HepG2 (cell line): ENCODE results near the gene SGSM1. TPM values are rescaled to one million over a fixed set of nuclear protein-coding genes. Genes with fewer than 3 reads are reported as not detected.

Source experiments
- ATAC-seq: fragments of 200-7000 bp; cut with Tn5 transposase; 3 replicates; pipeline ENCODE4 v1.9.1; 2020; ENCODE audit warnings: mild to moderate bottlenecking, moderate library complexity
- BruUV-seq: library from RNA; stranded (reverse); fragments of 400-500 nt; replicated peaks from 2 replicates; lab custom pipeline; 2021; lab: Mats Ljungman, UMichigan
- CTCF ChIA-PET: fragments of 300-600 bp; formaldehyde crosslinking; extraction: SDS; loops from one replicate; lab custom pipeline; 2021; ENCODE audit warnings: low total read pairs, inconsistent platforms, low intra/inter-chr PET ratio; lab: Yijun Ruan, JAX
- POLR2A ChIA-PET: fragments of 350-600 bp; sonication (Branson Sonifier 250); formaldehyde crosslinking; loops from one replicate; lab custom pipeline; 2020; ENCODE audit warnings: antibody characterized with exemption, inconsistent platforms; lab: Yijun Ruan, JAX
- DNase-seq: peaks from one replicate; pipeline ENCODE4 v3.0.0-alpha.2; 2015; ENCODE audit warnings: low spot score
- FAIRE-seq: peaks from 3 replicates; lab custom pipeline; 2011; peaks lifted over from hg19 to GRCh38; lab: Jason Lieb, UNC
- H2AFZ ChIP-seq: one replicate; pipeline ENCODE4 v1.6.1; 2011; ENCODE audit warnings: low read length, inconsistent platforms
- H3K27ac ChIP-seq: fragments of 300-600 bp; 3 replicates; pipeline ENCODE4 v1.8.0; 2011; ENCODE audit warnings: mixed run types, mild to moderate bottlenecking, mixed read lengths, low read length, inconsistent platforms; ENCODE audit not compliant: insufficient read depth; ENCODE audit errors: extremely low read length
- H3K27me3 ChIP-seq, 2 experiments: fragments of 200-600 bp in 1 of 2; 2 replicates in 1 of 2; 3 replicates in 1 of 2; pipeline versions ENCODE4 v1.6.0 to v1.8.0; 2011; ENCODE audit warnings: low read length in 2 of 2, mild to moderate bottlenecking in 2 of 2, moderate library complexity in 2 of 2, inconsistent platforms in 1 of 2; ENCODE audit not compliant: insufficient read depth in 2 of 2, control insufficient read depth in 1 of 2
- H3K36me3 ChIP-seq, 2 experiments: fragments of 200-600 bp in 1 of 2; replicated peaks in 1 of 2; 2 replicates in 1 of 2; 3 replicates in 1 of 2; pipeline versions ENCODE4 v1.5.1 to v1.8.0; 2011; ENCODE audit warnings: low read length in 2 of 2, inconsistent platforms in 1 of 2; ENCODE audit not compliant: insufficient read depth in 2 of 2, control insufficient read depth in 1 of 2
- H3K4me1 ChIP-seq: 2 replicates; pipeline ENCODE4 v1.5.1; 2012; ENCODE audit warnings: low read length, inconsistent platforms; ENCODE audit not compliant: insufficient read depth
- H3K4me2 ChIP-seq: 2 replicates; pipeline ENCODE4 v1.6.0; 2011; ENCODE audit warnings: low read depth, low read length, inconsistent platforms
- H3K4me3 ChIP-seq, 3 experiments: fragments of 200-600 bp in 1 of 3; sonication (generic), shearing (Covaris generic) in 1 of 3; replicated peaks in 1 of 3; 2 replicates each; pipeline ENCODE4 v1.5.1; 2011 to 2016; ENCODE audit warnings: low read length in 3 of 3, inconsistent platforms in 2 of 3, low read depth in 2 of 3, mild to moderate bottlenecking in 2 of 3, control low read depth in 1 of 3, mixed read lengths in 1 of 3; ENCODE audit not compliant: insufficient read depth in 1 of 3
- H3K79me2 ChIP-seq: one replicate; pipeline ENCODE4 v1.6.1; 2011; ENCODE audit warnings: low read length, inconsistent platforms; ENCODE audit not compliant: insufficient read depth
- H3K9ac ChIP-seq: 2 replicates; pipeline ENCODE4 v1.6.0; 2011; ENCODE audit warnings: mild to moderate bottlenecking, low read depth, low read length, inconsistent platforms; ENCODE audit not compliant: insufficient read depth
- H3K9me3 ChIP-seq: 2 replicates; pipeline ENCODE4 v1.5.1; 2012; ENCODE audit warnings: mild to moderate bottlenecking, low read length
- H4K20me1 ChIP-seq: 2 replicates; pipeline ENCODE4 v1.6.0; 2011; ENCODE audit warnings: inconsistent platforms, mild to moderate bottlenecking, low read length, moderate library complexity; ENCODE audit not compliant: insufficient read depth
- CTCF ChIP-seq: sonication (generic); formaldehyde crosslinking; IDR thresholded peaks from 2 replicates; pipeline ENCODE4 v1.5.0; 2020; ENCODE audit warnings: mild to moderate bottlenecking, missing genetic modification reagents, moderate library complexity
- EHMT2 ChIP-seq: fragments of 200-600 bp; sonication (generic); IDR thresholded peaks from 2 replicates; pipeline ENCODE4 v1.7.0; 2017; ENCODE audit warnings: antibody characterized with exemption, low read depth, low read length, borderline replicate concordance
- RAD21 ChIP-seq: fragments of 450-650 bp; formaldehyde crosslinking; IDR thresholded peaks from 2 replicates; pipeline ENCODE4 v1.5.0; 2020; ENCODE audit warnings: mild to moderate bottlenecking
- SMC3 ChIP-seq: IDR thresholded peaks from 2 replicates; pipeline ENCODE4 v1.6.1; 2011; ENCODE audit warnings: low read length, improper control_type of control experiment
- SRF ChIP-seq: IDR thresholded peaks from 2 replicates; pipeline ENCODE4 v1.6.1; 2011; ENCODE audit warnings: mild to moderate bottlenecking, low read depth, low read length, moderate library complexity
- STAG1 ChIP-seq: sonication (generic); formaldehyde crosslinking; IDR thresholded peaks from 2 replicates; pipeline ENCODE4 v1.4.0; 2020; ENCODE audit warnings: missing genetic modification reagents
- TEAD3 ChIP-seq: optimal IDR thresholded peaks from 2 replicates; pipeline ENCODE3; 2016; ENCODE audit warnings: borderline replicate concordance
- XRCC5 ChIP-seq: fragments of 200-400 bp; formaldehyde crosslinking; optimal IDR thresholded peaks from 2 replicates; pipeline ENCODE3; 2017; ENCODE audit warnings: mild to moderate bottlenecking, low read length
- WGBS: methylation state at CpG from one replicate; pipeline ENCODE4 v1.1.6; 2017; ENCODE audit warnings: low lambda C conversion rate; 5-methylcytosine and 5-hydroxymethylcytosine counted together
- in situ Hi-C: cut with HindIII; loops from 2 replicates; pipeline ENCODE4 v1.10.0; 2017; ENCODE audit warnings: low pct_unique_long_range_greater_than_20kb; ENCODE audit not compliant: extremely low pct_ligation_motif_present
- intact Hi-C: fragments of 100-400 bp; cut with micrococcal nuclease; formaldehyde crosslinking; loops from one replicate; pipeline ENCODE4 v1.10.0; 2022; ENCODE audit not compliant: unreplicated experiment
- polyA plus RNA-seq, 8 experiments: library from polyadenylated mRNA; depleted of rRNA in 3 of 8; stranded (reverse) in 7 of 8; unstranded in 1 of 8; fragments of >200 nt; fragmentation: Illumina TruSeq in 4 of 8; extraction: Trizol in 4 of 8; gene quantifications; 2 replicates each; pipeline versions ENCODE4 v1.2.1 to v1.2.3, GENCODE V29; 2011 to 2016; ENCODE audit warnings: low read depth in 4 of 8, missing spikeins in 1 of 8, mixed read lengths in 1 of 8; ENCODE audit not compliant: insufficient read depth in 1 of 8
- total RNA-seq, 5 experiments: library from RNA; depleted of rRNA; stranded (reverse); fragments of >200 nt; fragmentation: Illumina TruSeq; extraction: Trizol; gene quantifications; 2 replicates each; pipeline ENCODE4 v1.2.3, GENCODE V29; 2016; ENCODE audit warnings: low read depth in 1 of 5

Gene SGSM1
- total and polyA plus RNA-seq, 2 of the 13 experiments (the other 11 are each of a cell fraction or from before 2014, with no cell fraction given): 0.07 TPM; not detected in 1

GRCh38 chr22:24768537-24769374 is 37.3 kb upstream of the SGSM1 start:
- Histone ChIP-seq H3K4me1 (no peaks in the 10 kb centered on the region), H3K4me2 (no peak overlapping the region), H3K79me2 (no peaks in the 10 kb centered on the region), H3K4me3 (no peak overlapping the region), H2AFZ (no peak overlapping the region), H3K27ac (no peak overlapping the region), H3K9me3 (no peaks in the 10 kb centered on the region), H3K36me3 (no peaks in the 10 kb centered on the region), H3K9ac (no peak overlapping the region), H4K20me1 (no peaks in the 10 kb centered on the region), H3K27me3 (peaks cover 0 to 21% of the 10 kb centered on the region in 2 experiments; a peak in 4 of 5 replicates)
- in situ Hi-C loops: loop anchor here (25.0 kb wide), 2 partner anchors 106 to 269 kb away; no protein-coding TSS in a partner anchor
- 24% methylated on average over 8 of the region's 8 CpGs for WGBS
- ATAC-seq (peak; percentile 95), FAIRE-seq (peak; percentile 92), DNase-seq (peak; percentile 55)
- TF ChIP-seq SMC3 (peak; percentile 76), XRCC5 (peak; percentile 58), EHMT2 (no peak), RAD21 (CRISPR knock-in tag) (peak; percentile 56), SRF (no peak), STAG1 (CRISPR knock-in tag) (peak; percentile 90), TEAD3 (CRISPR knock-in tag) (peak; percentile 23), CTCF (CRISPR knock-in tag) (peak; percentile 86)
- ChIA-PET POLR2A (no interaction called here), CTCF (interaction anchor here (0.7 to 3.8 kb wide), 5 partner anchors 34 to 280 kb away, joined by 3 to 34 read pairs (median 5); no protein-coding TSS in a partner anchor)
- BruUV-seq: no TSS peak
- intact Hi-C loops: loop anchor here (5.0 kb wide), 1 partner anchor 289 kb away; no protein-coding TSS in a partner anchor
